Suprapubic skin (tissue), 3 donors: Measurements from ENCODE around the gene SPECC1L.

Experiments
- POLR2AphosphoS5 ChIP-seq, 3 donors: sonication (generic); formaldehyde crosslinking; IDR thresholded peaks; one replicate each; pipeline ENCODE4 v1.6.1; 2017; ENCODE audit warnings: antibody characterized with exemption in 3 of 3
- TF ChIP-seq, protein P1 (sequence below), 2 donors: fragments of 200-600 bp in 1 of 2; fragments of 450-650 bp in 1 of 2; sonication (generic) in 1 of 2; IDR thresholded peaks; one replicate each; pipeline ENCODE4 v1.5.1; 2016 to 2019; ENCODE audit warnings: antibody characterized with exemption in 2 of 2, mild to moderate bottlenecking in 1 of 2, moderate library complexity in 1 of 2

DNA sequence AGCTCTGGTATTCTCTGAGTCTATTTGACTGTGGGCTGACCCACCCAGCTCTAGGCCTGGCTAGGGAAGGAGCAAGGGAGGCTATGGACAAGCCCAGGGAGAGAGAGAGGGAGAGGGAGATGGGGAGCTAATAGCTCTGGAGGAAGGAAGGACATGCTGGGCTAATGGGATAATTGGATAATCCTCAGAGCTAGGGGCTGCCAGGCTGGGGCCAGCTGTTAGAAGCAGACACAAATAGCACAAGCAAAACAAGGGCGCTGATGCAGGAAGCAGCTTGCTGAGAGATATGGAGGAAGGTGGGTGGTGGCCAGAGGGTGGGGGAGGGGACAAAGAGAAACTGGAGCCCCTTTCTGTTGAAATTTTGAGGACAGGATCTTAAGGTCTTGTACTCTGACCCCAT lies 180.0 kb downstream of the SPECC1L start:
- TF ChIP-seq, protein P1, sequence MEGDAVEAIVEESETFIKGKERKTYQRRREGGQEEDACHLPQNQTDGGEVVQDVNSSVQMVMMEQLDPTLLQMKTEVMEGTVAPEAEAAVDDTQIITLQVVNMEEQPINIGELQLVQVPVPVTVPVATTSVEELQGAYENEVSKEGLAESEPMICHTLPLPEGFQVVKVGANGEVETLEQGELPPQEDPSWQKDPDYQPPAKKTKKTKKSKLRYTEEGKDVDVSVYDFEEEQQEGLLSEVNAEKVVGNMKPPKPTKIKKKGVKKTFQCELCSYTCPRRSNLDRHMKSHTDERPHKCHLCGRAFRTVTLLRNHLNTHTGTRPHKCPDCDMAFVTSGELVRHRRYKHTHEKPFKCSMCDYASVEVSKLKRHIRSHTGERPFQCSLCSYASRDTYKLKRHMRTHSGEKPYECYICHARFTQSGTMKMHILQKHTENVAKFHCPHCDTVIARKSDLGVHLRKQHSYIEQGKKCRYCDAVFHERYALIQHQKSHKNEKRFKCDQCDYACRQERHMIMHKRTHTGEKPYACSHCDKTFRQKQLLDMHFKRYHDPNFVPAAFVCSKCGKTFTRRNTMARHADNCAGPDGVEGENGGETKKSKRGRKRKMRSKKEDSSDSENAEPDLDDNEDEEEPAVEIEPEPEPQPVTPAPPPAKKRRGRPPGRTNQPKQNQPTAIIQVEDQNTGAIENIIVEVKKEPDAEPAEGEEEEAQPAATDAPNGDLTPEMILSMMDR (IDR thresholded peaks at IDR 0.05): no peak
- no peak for TF ChIP-seq POLR2AphosphoS5 (IDR thresholded peaks at IDR 0.05)
